HK-2 (cell line): ENCODE results near the gene NOTCH1.
A peak's percentile ranks its signal among the peaks of the same experiment; 100 is the strongest.
"Not testable (repeated sequence)": the region's sequence is repeated elsewhere in the genome, so short reads cannot be mapped to it uniquely, and the experiment has no call there.

Source experiments
- DNase-seq: peaks from one replicate; pipeline ENCODE4 v3.0.0-alpha.2; 2018; ENCODE audit not compliant: unreplicated experiment

The NOTCH1 gene

GRCh38 chr9:136545965-136546696 is at the start of gene NOTCH1:
Gene NOTCH1 (minus strand): TSS chr9:136546048. CDS start chr9:136545786, 262 bp downstream.
- peak; percentile 92 for DNase-seq

- no peak for DNase-seq
These were observed 48.6 kb upstream of the NOTCH1 start for GRCh38 chr9:136594492-136594891.

GRCh38 chr9:136593581-136593980 is 47.7 kb upstream of the NOTCH1 start:
- no peak for DNase-seq

GRCh38 chr9:136592666-136593065 is 46.8 kb upstream of the NOTCH1 start:
- no peak for DNase-seq

GRCh38 chr9:136590821-136591752 is 45.2 kb upstream of the NOTCH1 start:
- DNase-seq = no peak

- no peak for DNase-seq
These were observed 44.2 kb upstream of the NOTCH1 start for GRCh38 chr9:136589766-136590763.

GRCh38 chr9:136588663-136589464 is 43.0 kb upstream of the NOTCH1 start:
- no peak for DNase-seq

DNA sequence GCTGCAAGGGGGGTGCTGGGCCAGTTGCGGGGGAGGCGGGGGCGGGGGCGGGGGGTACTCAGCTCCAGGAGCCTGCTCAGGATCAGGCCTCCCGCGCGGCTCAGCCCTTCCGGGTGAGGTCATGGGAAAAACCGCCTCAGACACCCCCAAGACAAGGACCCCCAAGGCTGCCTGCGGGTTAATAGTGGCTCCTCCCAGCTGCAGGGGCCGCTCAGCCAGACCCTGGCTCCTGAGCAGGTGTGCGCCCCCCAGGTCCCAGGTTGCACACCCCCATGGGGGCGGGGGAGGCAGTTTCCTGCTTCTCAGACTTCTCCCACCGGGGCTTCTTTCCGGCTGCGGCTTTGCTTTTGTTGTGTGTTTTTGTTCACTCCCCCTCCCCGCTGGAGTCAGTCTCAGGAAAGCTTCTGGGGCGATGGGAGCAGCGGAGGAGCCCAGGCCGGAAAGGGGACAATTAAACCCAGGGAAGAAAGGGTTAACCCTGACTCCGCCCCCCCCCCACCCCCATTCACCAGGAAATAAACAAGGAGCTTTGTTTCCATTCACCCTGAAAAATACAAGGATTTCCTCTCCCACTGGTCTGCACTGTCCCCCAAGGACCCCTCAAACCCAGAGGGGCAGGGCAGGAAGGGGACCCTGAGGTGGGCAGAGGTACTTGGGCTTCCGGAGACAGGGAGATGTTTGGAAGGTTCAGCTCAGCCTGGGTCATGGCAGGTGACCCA is 42.3 kb upstream of the NOTCH1 start:
- DNase-seq = no peak

- no peak for DNase-seq
These were observed 41.5 kb upstream of the NOTCH1 start for GRCh38 chr9:136587145-136587943.

GRCh38 chr9:136586391-136586953 is 40.6 kb upstream of the NOTCH1 start:
- DNase-seq = no peak

GRCh38 chr9:136585531-136586120 is 39.8 kb upstream of the NOTCH1 start:
- DNase-seq = no peak

GRCh38 chr9:136584934-136585333 is 39.1 kb upstream of the NOTCH1 start:
- DNase-seq = no peak

DNA sequence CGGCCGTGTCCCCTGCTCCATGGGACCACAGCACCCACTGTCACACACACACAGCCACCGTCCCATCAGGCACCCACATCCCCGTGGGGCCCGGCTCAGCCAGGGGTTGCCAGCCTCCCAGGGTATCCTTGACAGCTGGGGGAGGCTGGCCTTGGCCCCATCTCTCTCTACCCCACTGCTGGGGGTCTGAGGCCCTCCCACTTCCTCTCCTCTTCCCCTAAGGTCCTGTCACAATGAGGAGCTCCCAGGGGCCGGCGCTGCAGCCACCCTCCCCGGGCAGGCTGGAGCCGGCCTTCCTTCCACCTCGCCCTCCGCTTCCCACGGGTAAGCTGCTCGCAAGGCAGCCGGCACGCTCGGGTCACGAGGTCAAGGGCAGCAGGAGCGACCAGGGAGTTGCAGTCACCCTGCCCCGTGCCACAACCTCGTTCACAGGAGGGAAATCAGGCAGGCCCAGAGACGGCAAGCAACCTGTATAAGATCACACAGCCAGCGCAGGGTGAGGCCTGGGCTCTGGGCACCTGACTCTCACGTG is 38.6 kb upstream of the NOTCH1 start:
- DNase-seq = no peak

DNA sequence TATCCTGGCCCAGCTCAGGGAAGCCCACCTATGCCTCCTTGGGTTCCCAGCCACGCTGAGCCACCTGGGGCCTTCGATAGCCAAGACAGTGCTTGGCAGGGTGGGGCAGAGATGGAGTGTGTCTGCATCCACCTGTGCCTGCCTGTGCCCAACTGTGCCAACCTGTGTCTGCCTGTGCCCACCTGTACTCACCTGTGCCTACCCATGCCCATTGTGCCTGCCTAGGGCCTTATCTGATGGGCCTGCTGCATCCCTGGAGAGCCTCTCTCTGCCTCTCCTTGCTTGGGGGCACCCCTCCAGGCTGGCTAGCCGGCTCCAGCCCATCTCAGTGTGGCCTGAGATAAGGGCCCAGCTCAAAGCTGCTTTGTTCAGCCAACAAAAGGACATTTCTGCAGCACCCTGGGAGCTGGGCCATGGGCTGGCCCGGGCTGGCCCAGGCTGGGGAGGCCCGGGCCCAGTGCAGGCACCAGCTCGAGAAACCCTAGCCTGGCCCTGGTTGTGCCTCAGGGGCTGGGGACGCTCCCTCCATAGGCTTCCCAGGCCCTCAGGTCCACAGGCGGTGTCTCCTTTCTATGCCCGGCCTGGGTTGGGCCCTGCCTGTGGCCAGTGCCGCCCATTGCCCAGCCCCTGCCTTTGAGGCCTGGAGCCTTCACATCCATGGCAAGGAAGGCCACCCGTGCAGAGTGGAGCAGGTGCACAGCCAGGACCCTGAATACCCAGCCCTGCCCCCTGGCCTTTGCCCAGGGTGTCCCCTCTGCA is 37.3 kb upstream of the NOTCH1 start:
- no peak for DNase-seq

GRCh38 chr9:136581614-136582447 is 36.0 kb upstream of the NOTCH1 start:
- DNase-seq = no peak

- not testable (repeated sequence) for DNase-seq
These were observed 33.9 kb upstream of the NOTCH1 start for GRCh38 chr9:136579650-136580219.
